Hematopoietic multipotent progenitor cell (in vitro differentiated cells): ENCODE measurements around the gene CAMK1D. TPM values are rescaled to one million over a fixed set of nuclear protein-coding genes. Genes with fewer than 3 reads are reported as not detected.

Experiments
- DNase-seq, 3 donors: peaks; one replicate each; pipeline ENCODE4 v3.0.0-alpha.2; 2011 to 2015; ENCODE audit warnings: low read depth in 2 of 3, low spot score in 2 of 3
- total RNA-seq: library from RNA; depleted of rRNA; stranded (reverse); fragments of >200 nt; gene quantifications from one replicate; pipeline ENCODE4 v1.2.3, GENCODE V29; 2012

CAMK1D gene
- total RNA-seq, 1 donor: 25.6 TPM

DNA sequence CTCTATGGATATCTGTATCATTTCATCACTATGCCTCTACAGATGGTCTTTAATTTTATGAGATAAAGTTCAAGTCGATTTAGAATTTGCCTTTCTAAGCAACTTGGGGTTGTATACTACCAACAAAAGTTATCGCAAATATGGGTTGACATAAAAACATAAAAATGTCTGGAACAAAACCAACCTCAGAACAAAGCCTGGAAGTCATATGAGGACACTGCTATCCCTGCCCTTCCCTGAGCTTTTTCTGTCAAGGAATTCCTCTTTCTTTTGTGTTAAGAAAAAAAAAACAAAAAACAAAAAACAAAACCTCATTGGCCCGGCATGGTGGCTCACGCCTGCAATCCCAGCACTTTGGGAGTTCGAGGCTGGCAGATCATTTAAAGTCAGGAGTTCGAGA is 319.3 kb downstream of the CAMK1D start:
- DNase-seq: no peak

GRCh38 chr10:12670004-12670403 is 320.7 kb downstream of the CAMK1D start:
- no peak for DNase-seq

DNA sequence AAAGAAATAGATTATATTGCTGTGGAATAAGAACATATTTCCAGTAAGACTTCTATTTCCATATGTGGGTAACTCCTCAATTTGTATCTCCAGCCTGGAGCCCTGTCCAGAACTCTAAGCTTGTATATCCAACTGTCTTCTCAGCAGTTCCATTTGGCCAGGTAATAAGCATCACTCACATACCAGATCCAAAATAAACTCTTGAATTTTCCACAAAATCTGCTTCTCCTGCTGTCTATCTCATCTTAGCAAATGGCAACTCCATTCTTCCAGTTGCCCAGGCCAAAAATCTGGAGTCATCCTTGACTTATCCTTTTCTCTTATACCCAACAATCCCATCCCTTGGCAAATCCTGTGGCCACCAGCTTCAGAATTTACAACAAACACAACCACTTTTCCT is 325.8 kb downstream of the CAMK1D start:
- no peak for DNase-seq

- DNase-seq: no peak
Measured at GRCh38 chr10:12679636-12680035, 330.3 kb downstream of the CAMK1D start.

DNA sequence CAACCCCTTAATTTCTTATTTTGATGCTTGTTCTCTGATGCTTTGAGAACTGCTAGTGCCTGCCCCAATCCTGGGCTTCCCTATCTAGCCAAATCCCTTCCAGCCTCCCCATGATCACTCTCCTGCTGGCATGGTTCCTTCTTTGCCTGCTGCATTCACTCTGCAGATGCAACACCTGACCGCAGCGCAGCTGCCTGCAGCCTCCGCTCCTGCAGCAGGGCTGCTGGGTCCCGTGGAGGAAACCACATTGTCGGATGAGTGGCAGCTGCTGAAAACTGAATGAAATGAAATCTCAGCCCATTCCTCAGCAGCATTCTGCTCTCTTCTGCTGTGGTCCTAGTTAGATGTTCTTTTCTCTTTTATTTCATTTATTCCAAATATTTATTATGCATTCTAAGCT is 331.9 kb downstream of the CAMK1D start:
- DNase-seq: no peak

- DNase-seq: no peak
Measured at GRCh38 chr10:12684784-12685183, 335.4 kb downstream of the CAMK1D start.

DNA sequence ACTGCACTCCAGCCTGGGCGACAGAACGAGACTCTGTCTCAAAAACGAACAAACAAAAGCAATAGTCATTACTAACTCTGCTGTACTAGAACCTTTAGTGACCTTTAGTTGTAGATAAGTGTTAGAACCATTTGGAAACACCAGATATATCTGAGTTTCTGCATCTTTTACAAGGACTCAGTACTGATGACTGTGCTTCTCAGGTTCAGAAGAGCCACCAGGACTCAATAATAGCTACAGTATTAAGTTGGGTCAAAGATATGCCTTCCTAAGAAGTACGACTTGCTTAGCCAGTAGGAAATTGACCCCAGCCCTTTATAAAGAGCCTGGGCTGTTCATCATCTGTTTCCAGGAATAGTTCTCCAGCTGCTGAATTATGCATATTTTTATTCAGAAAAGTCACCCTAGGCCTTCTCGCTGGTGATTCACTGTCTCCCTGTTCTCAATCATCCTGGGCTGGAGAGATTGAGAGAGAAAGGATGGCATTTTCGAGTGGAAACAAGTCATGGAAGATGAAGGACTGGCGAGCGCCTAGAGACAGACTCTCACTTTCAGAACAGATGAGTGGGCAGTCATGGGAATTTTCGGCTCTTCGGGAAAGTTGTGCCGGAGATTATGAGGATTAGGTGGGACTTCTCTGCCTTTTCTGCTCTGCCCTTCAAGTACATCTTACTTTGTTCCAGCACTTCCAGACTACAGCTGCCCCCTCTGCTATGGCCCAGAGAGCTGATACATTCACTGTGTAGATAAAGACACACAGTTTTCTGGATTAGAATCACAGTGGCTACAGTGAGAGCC is 336.1 kb downstream of the CAMK1D start:
- no peak for DNase-seq

- no peak for DNase-seq
Measured at GRCh38 chr10:12687996-12688395, 338.6 kb downstream of the CAMK1D start.

DNA sequence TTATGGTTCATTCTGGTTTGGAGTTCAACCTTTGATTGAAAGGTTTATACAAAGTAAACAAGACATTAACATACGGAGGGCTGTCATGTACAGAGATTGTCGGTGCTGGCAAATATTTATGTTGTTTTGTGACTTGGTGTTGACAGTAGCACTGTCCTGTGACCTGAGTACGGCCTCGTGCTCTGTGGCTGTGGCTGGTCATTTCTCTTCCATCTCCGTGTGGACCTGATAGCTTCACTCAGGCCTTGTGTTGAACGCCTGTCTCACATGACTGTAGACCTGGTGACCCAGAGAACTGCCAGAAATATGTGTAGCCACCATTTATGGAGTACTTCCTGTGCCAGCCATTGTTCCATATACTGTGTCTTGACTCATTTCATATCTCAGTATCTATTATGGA is 340.5 kb downstream of the CAMK1D start:
- DNase-seq: no peak

DNA sequence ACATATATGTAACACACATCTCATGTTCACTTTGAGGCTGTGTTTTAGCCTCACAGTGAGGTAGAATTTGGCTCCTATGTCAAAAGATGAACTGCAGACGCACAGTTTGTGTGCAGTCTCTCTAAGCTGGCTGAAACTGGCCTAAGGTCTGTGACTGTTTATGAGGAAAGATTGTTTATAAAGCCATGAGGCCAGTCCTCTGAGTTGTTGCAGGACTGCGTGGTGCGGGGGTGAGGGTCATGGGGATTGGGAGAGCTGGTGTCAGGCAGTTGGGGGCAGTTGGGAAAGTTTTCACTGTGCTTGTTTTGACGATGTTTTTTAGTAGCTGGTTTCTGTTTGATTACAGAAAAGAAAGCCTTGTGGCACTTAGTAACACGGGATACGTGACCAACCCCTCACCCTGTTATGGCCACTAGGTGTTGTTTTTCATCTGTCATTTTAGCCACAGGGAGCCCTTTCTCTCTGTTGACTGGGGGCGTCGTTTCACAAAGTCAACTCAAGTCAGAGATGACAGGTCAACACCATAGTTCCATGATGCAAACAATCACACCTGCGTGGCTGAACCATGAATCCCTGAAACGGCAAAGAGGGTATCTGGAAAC is 341.3 kb downstream of the CAMK1D start:
- no peak for DNase-seq

DNA sequence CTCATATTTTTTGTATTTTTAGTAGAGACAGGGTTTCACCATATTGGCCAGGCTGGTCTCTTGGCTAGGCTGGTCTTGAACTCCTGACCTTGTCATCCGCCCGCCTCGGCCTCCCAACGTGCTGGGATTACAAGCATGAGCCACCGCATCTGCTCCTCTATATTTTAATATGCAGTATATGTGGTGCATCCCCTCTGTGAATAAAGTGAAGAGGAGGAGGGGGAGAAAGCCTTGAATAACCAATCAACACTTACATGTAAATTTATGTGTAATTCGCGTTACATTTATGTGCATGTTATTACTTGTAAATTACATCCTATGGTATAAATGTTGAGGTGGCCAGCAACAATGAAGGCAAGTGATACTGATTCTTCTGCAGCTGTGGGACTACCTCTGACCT is 342.2 kb downstream of the CAMK1D start:
- DNase-seq: no peak

GRCh38 chr10:12697764-12698163 is 348.4 kb downstream of the CAMK1D start:
- DNase-seq: no peak

- DNase-seq: no peak
Measured at GRCh38 chr10:12699258-12699700, 349.9 kb downstream of the CAMK1D start.

GRCh38 chr10:12699781-12700556 is 350.6 kb downstream of the CAMK1D start:
- no peak for DNase-seq

DNA sequence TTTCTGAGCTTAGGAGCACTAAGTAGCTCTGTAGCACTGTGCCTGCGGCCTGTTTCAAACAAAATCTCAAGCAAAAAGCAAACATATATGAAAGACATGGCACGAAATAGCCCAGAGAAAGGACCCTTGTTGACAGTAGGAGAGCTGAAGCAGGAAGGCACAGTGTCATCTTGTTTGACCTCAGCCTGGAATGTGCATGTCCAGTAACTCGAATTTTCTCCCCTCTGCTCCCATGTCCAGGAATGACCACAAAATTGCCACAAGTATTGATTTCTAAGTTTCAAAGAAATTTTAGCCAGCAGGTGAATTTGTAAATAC is 351.2 kb downstream of the CAMK1D start:
- DNase-seq: no peak

DNA sequence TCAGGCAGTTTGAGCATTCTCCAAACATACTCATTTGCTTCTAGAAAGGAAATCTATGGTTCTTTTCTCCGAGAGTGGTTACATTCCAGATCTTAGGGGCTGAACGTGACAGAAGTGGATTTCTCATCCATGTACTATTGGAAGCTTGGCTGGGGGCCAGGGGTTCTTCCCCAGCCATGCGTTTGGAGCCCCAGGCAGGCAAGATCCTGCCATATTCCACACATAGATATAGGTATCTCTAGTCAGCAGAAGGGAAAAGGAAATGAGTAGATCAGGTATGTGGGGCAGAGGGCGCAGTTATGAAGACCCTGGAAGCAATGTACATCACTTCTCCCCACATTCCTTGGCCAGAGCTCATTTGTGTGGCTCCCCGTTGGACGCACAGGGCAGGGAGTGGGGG is 352.3 kb downstream of the CAMK1D start:
- no peak for DNase-seq

- no peak for DNase-seq
Measured at GRCh38 chr10:12702215-12702770, 352.9 kb downstream of the CAMK1D start.

- DNase-seq: no peak
Measured at GRCh38 chr10:12703126-12703525, 353.8 kb downstream of the CAMK1D start.

DNA sequence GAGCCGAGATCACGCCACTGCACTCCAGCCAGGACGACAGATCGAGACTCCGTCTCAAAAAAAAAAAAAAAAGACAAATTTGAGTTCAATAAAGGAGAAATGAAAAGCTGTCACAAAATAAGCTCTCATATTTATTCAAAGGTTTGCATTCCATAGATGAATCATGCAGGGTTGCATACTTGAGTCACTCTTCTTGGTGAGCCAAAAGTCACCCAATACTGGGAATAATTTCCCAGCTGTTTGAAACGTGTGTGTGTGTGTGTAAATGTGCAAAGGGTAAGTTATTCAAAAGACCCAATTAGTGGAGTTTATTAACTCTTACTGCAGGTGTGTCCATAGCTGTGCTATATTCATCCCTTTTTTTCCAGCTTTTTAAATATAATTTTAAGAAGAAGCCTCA is 354.5 kb downstream of the CAMK1D start:
- DNase-seq: no peak

GRCh38 chr10:12704488-12704887 is 355.1 kb downstream of the CAMK1D start:
- DNase-seq: no peak

DNA sequence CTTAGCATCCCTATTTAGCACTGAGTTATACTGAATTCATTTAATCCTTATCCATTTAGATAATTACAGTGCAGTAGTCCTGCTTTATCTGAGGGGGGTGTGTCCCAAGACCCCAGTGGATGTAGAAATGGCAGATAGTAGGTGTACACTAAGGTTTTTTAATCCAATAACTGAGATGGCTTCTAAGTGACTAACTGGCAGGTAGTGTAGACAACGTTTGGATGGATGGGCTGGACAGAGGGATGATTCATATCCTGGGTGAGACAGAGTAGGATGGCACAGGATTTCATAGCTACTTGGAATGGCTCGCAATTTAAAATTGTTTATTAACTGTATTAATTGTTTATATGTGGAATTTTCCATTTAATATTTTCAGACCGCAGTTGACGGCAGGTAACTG is 356.6 kb downstream of the CAMK1D start:
- no peak for DNase-seq
